HG03064 (cell line): Measurements from ENCODE around the gene RNF11.

Experiments used
- ATAC-seq: cut with Tn5 transposase; IDR thresholded peaks from one replicate; pipeline ENCODE4 v1.9.1; 2021; ENCODE audit warnings: low read depth; ENCODE audit not compliant: unreplicated experiment

The RNF11 gene

GRCh38 chr1:51310871-51311613, 75.0 kb downstream of the RNF11 start:
- no peak for ATAC-seq

GRCh38 chr1:51311826-51312225, 75.8 kb downstream of the RNF11 start:
- no peak for ATAC-seq

GRCh38 chr1:51312718-51313117, 76.6 kb downstream of the RNF11 start:
- no peak for ATAC-seq

- ATAC-seq, result no peak
Measured at GRCh38 chr1:51313268-51313852, 77.3 kb downstream of the RNF11 start.

- no peak for ATAC-seq
Measured at GRCh38 chr1:51313961-51314777, 78.1 kb downstream of the RNF11 start.

- ATAC-seq, result no peak
Measured at GRCh38 chr1:51314974-51315373, 78.9 kb downstream of the RNF11 start.

- ATAC-seq, result no peak
Measured at GRCh38 chr1:51316113-51316845, 80.2 kb downstream of the RNF11 start.

GRCh38 chr1:51316846-51317120, 80.7 kb downstream of the RNF11 start:
- ATAC-seq, result no peak

- ATAC-seq, result no peak
Measured at GRCh38 chr1:51317798-51318197, 81.7 kb downstream of the RNF11 start.

- no peak for ATAC-seq
Measured at GRCh38 chr1:51320967-51321923, 85.2 kb downstream of the RNF11 start.

GRCh38 chr1:51321924-51322280, 85.8 kb downstream of the RNF11 start:
- ATAC-seq, result no peak

- no peak for ATAC-seq
Measured at GRCh38 chr1:51322417-51323101, 86.5 kb downstream of the RNF11 start.
